H9 (cell line): ENCODE results near the gene SLC17A9. TPM values are rescaled to one million over a fixed set of nuclear protein-coding genes. Genes with fewer than 3 reads are reported as not detected.

Experiments used
- DNase-seq: peaks from one replicate; pipeline ENCODE4 v3.0.0-alpha.2; 2017
- H2AFZ ChIP-seq: one replicate; pipeline ENCODE4 v1.6.1; 2013; ENCODE audit warnings: mild to moderate bottlenecking, low read length, control low read depth, moderate library complexity
- H2AK5ac ChIP-seq: 2 replicates; pipeline ENCODE4 v1.6.1; 2013; ENCODE audit warnings: low read length, control low read depth, mixed read lengths; ENCODE audit not compliant: insufficient read length
- H2BK120ac ChIP-seq: one replicate; pipeline ENCODE4 v1.6.1; 2013; ENCODE audit warnings: low read depth, mild to moderate bottlenecking, low read length, control low read depth, inconsistent platforms; ENCODE audit not compliant: poor library complexity, severe bottlenecking
- H2BK12ac ChIP-seq: 2 replicates; pipeline ENCODE4 v1.6.1; 2013; ENCODE audit warnings: low read length, control low read depth, mixed read lengths, low read depth; ENCODE audit not compliant: insufficient read length
- H2BK15ac ChIP-seq: 2 replicates; pipeline ENCODE4 v1.6.1; 2013; ENCODE audit warnings: low read depth, low read length, control low read depth
- H2BK20ac ChIP-seq: one replicate; pipeline ENCODE4 v1.6.1; 2013; ENCODE audit warnings: low read depth, mild to moderate bottlenecking, low read length, control low read depth, inconsistent platforms; ENCODE audit not compliant: poor library complexity, severe bottlenecking
- H2BK5ac ChIP-seq: 2 replicates; pipeline ENCODE4 v1.6.1; 2013; ENCODE audit warnings: low read length, control low read depth, mixed read lengths; ENCODE audit not compliant: insufficient read length
- H3K14ac ChIP-seq: 2 replicates; pipeline ENCODE4 v1.6.1; 2013; ENCODE audit warnings: low read length, control low read depth; ENCODE audit not compliant: insufficient read depth
- H3K18ac ChIP-seq: 2 replicates; pipeline ENCODE4 v1.6.1; 2013; ENCODE audit warnings: low read depth, mild to moderate bottlenecking, mixed read lengths, low read length, control low read depth; ENCODE audit not compliant: insufficient read length
- H3K23ac ChIP-seq: 2 replicates; pipeline ENCODE4 v1.6.1; 2013; ENCODE audit warnings: low read length, control low read depth, mixed read lengths, low read depth; ENCODE audit not compliant: insufficient read length
- H3K23me2 ChIP-seq: 2 replicates; pipeline ENCODE4 v1.6.1; 2013; ENCODE audit warnings: low read depth, mild to moderate bottlenecking, mixed read lengths, low read length, control low read depth; ENCODE audit not compliant: insufficient read length, poor library complexity, severe bottlenecking
- H3K27ac ChIP-seq: 2 replicates; pipeline ENCODE4 v1.5.1; 2013; ENCODE audit warnings: low read length, control low read depth, mixed read lengths, low read depth; ENCODE audit not compliant: insufficient read length
- H3K27me3 ChIP-seq: 2 replicates; pipeline ENCODE4 v1.6.1; 2013; ENCODE audit warnings: low read length, control low read depth, inconsistent platforms; ENCODE audit not compliant: insufficient read depth
- H3K4ac ChIP-seq: 2 replicates; pipeline ENCODE4 v1.6.1; 2013; ENCODE audit warnings: low read depth, mild to moderate bottlenecking, control low read depth, inconsistent platforms, low read length, moderate library complexity
- H3K4me1 ChIP-seq: 2 replicates; pipeline ENCODE4 v1.6.1; 2013; ENCODE audit warnings: low read length, control low read depth, inconsistent platforms; ENCODE audit not compliant: insufficient read depth
- H3K4me2 ChIP-seq: 2 replicates; pipeline ENCODE4 v1.6.1; 2013; ENCODE audit warnings: low read length, control low read depth, mixed read lengths; ENCODE audit not compliant: insufficient read length, insufficient read depth
- H3K56ac ChIP-seq: 2 replicates; pipeline ENCODE4 v1.6.1; 2013; ENCODE audit warnings: low read depth, mild to moderate bottlenecking, mixed read lengths, low read length, control low read depth; ENCODE audit not compliant: insufficient read length
- H3K79me1 ChIP-seq: 2 replicates; pipeline ENCODE4 v1.6.1; 2013; ENCODE audit warnings: low read depth, mild to moderate bottlenecking, moderate library complexity, low read length, control low read depth, inconsistent platforms; ENCODE audit not compliant: insufficient read depth, poor library complexity, severe bottlenecking
- H3K79me2 ChIP-seq: 2 replicates; pipeline ENCODE4 v1.6.1; 2013; ENCODE audit warnings: low read length, control low read depth, inconsistent platforms; ENCODE audit not compliant: insufficient read depth
- H3K9ac ChIP-seq: 2 replicates; pipeline ENCODE4 v1.6.1; 2013; ENCODE audit warnings: low read length, control low read depth, mixed read lengths; ENCODE audit not compliant: insufficient read length; ENCODE audit errors: extremely low read depth
- H3K9me3 ChIP-seq: one replicate; pipeline ENCODE4 v1.6.1; 2013; ENCODE audit warnings: low read depth, low read length, inconsistent platforms; ENCODE audit not compliant: control insufficient read depth
- H3T11ph ChIP-seq: one replicate; pipeline ENCODE4 v1.6.1; 2013; ENCODE audit warnings: mild to moderate bottlenecking, low read length, control low read depth, inconsistent platforms
- H4K20me1 ChIP-seq: one replicate; pipeline ENCODE4 v1.6.1; 2013; ENCODE audit not compliant: control insufficient read depth, insufficient read length, insufficient read depth
- H4K5ac ChIP-seq: 2 replicates; pipeline ENCODE4 v1.6.1; 2013; ENCODE audit warnings: low read depth, mild to moderate bottlenecking, mixed read lengths, low read length, control low read depth; ENCODE audit not compliant: insufficient read length
- H4K8ac ChIP-seq: replicated peaks from 2 replicates; pipeline ENCODE4 v1.6.1; 2013; ENCODE audit warnings: low read length, control low read depth, mixed read lengths, low read depth; ENCODE audit not compliant: insufficient read length
- H4K91ac ChIP-seq: 2 replicates; pipeline ENCODE4 v1.6.1; 2013; ENCODE audit warnings: low read depth, mild to moderate bottlenecking, moderate library complexity, mixed read lengths, low read length, control low read depth; ENCODE audit not compliant: insufficient read length
- H3K27ac Mint-ChIP-seq, 3 experiments: 2 replicates in 2 of 3; 3 replicates in 1 of 3; pipeline ENCODE4 v1.8.0; 2020 to 2021; ENCODE audit warnings: mixed read lengths in 3 of 3, mild to moderate bottlenecking in 1 of 3, moderate library complexity in 1 of 3
- H3K27me3 Mint-ChIP-seq: 2 replicates; pipeline ENCODE4 v1.8.0; 2021; ENCODE audit warnings: low read depth, mild to moderate bottlenecking, moderate library complexity, mixed read lengths
- H3K36me3 Mint-ChIP-seq, 3 experiments: 2 replicates in 2 of 3; 3 replicates in 1 of 3; pipeline ENCODE4 v1.8.0; 2020 to 2021; ENCODE audit warnings: low read depth in 3 of 3, mixed read lengths in 3 of 3; ENCODE audit not compliant: insufficient read depth in 1 of 3
- H3K4me1 Mint-ChIP-seq, 2 experiments: 2 replicates each; pipeline ENCODE4 v1.8.0; 2020; ENCODE audit warnings: mixed read lengths in 2 of 2
- H3K4me3 Mint-ChIP-seq, 2 experiments: 2 replicates in 1 of 2; 3 replicates in 1 of 2; pipeline ENCODE4 v1.8.0; 2020 to 2021; ENCODE audit warnings: mild to moderate bottlenecking in 2 of 2, mixed read lengths in 2 of 2, moderate library complexity in 1 of 2
- H3K9me3 Mint-ChIP-seq, 2 experiments: 2 replicates in 1 of 2; 3 replicates in 1 of 2; pipeline ENCODE4 v1.8.0; 2020; ENCODE audit warnings: mild to moderate bottlenecking in 2 of 2, mixed read lengths in 2 of 2, moderate library complexity in 1 of 2
- CTCF ChIP-seq: fragments of 200-600 bp; sonication (generic); conservative IDR thresholded peaks from 3 replicates; pipeline ENCODE4 v1.8.0; 2021; ENCODE audit warnings: antibody characterized with exemption, mild to moderate bottlenecking
- WGBS: extraction: QIAGEN DNeasy Blood & Tissue Kit; methylation state at CpG from one replicate; pipeline ENCODE4 v1.1.7; 2013; ENCODE audit warnings: missing lambda C conversion rate, low lambda C conversion rate, mixed read lengths; ENCODE audit not compliant: insufficient read length; ENCODE audit errors: extremely low coverage; 5-methylcytosine and 5-hydroxymethylcytosine counted together
- total RNA-seq: library from RNA; stranded (reverse); gene quantifications from 2 replicates; pipeline ENCODE4 v1.2.1, GENCODE V29; 2021

SLC17A9 gene
- total RNA-seq, 1 experiment from 2014 or later, result 20.9 TPM

- H2AFZ ChIP-seq, result no peak overlapping the region
- H3K27me3 Mint-ChIP-seq, result peaks cover 2% of the 10 kb centered on the region; the same call in 1 of the 2 replicates
- no peak overlapping the region for H2AK5ac ChIP-seq
- no peak overlapping the region for H2BK15ac ChIP-seq
- no peak overlapping the region for H3K18ac ChIP-seq
- peaks cover 13% of the 10 kb centered on the region; the same call in 1 of the 2 replicates for H3K4me1 ChIP-seq
- no peak overlapping the region; the same call in 1 of the 2 replicates for H3K14ac ChIP-seq
- H3K9ac ChIP-seq, result peak overlapping the region; percentile 20
- no peak overlapping the region for H4K8ac ChIP-seq
- no peak overlapping the region for H3K23ac ChIP-seq
- H3K4me2 ChIP-seq, result peak overlapping the region; percentile 47
- H3T11ph ChIP-seq, result no peak overlapping the region
- no peaks in the 10 kb centered on the region for H4K20me1 ChIP-seq
- peaks cover 83% of the 10 kb centered on the region for H3K79me2 ChIP-seq
- DNase-seq, result no peak
- no peak overlapping the region for H2BK120ac ChIP-seq
- H3K4ac ChIP-seq, result no peak overlapping the region
- no peak overlapping the region for H2BK20ac ChIP-seq
- H3K9me3 Mint-ChIP-seq, result no peaks in the 10 kb centered on the region
- no peak overlapping the region; a peak in 2 of 5 replicates for H3K4me3 Mint-ChIP-seq
- H4K5ac ChIP-seq, result no peak overlapping the region
- H4K91ac ChIP-seq, result no peak overlapping the region
- H3K4me1 Mint-ChIP-seq, result peaks cover 27 to 34% of the 10 kb centered on the region in 2 experiments
- no peak overlapping the region for H3K56ac ChIP-seq
- H3K79me1 ChIP-seq, result no peaks in the 10 kb centered on the region
- no peak overlapping the region for H2BK12ac ChIP-seq
- no peak overlapping the region for H2BK5ac ChIP-seq
- TF ChIP-seq CTCF, result no peak
- H3K36me3 Mint-ChIP-seq, result peaks cover 7 to 25% (median 8%) of the 10 kb centered on the region in 3 experiments
- no peaks in the 10 kb centered on the region for H3K27me3 ChIP-seq
- no CpG with 5 or more reads among the region's 22 CpGs for WGBS
- H3K9me3 ChIP-seq, result no peaks in the 10 kb centered on the region
- H3K27ac ChIP-seq, result no peak overlapping the region
- no peaks in the 10 kb centered on the region for H3K23me2 ChIP-seq
- no peak overlapping the region for H3K27ac Mint-ChIP-seq
These were observed 16.4 kb upstream of the SLC17A9 start for GRCh38 chr20:62935968-62936585.
